GM23338 (cell line): Measurements from ENCODE around the gene BBOX1. TPM values are rescaled to one million over a fixed set of nuclear protein-coding genes. Genes with fewer than 3 reads are reported as not detected.

ENCODE experiments used
- ATAC-seq: fragments of 200-7000 bp; cut with Tn5 transposase; 3 replicates; pipeline ENCODE4 v1.9.1; 2020
- DNase-seq: peaks from one replicate; pipeline ENCODE4 v3.0.0-alpha.2; 2015; ENCODE audit warnings: low spot score
- H2AFZ ChIP-seq: fragments of 200-600 bp; sonication (generic); 2 replicates; pipeline ENCODE4 v1.8.0; 2016; ENCODE audit warnings: antibody characterized with exemption, mild to moderate bottlenecking, moderate library complexity
- H3F3A ChIP-seq: fragments of 200-600 bp; sonication (generic); replicated peaks from 2 replicates; pipeline ENCODE4 v1.8.0; 2017; ENCODE audit warnings: antibody characterized with exemption, mixed run types, low read depth
- H3K27ac ChIP-seq: fragments of 200-600 bp; sonication (generic); 2 replicates; pipeline ENCODE4 v1.6.1; 2016; ENCODE audit warnings: low read depth
- H3K27me3 ChIP-seq: fragments of 200-600 bp; sonication (generic); 2 replicates; pipeline ENCODE4 v1.8.0; 2016; ENCODE audit warnings: mild to moderate bottlenecking, mixed run types, moderate library complexity; ENCODE audit not compliant: insufficient read depth
- H3K36me3 ChIP-seq: fragments of 200-600 bp; sonication (generic); 2 replicates; pipeline ENCODE4 v1.8.0; 2016; ENCODE audit warnings: mild to moderate bottlenecking; ENCODE audit not compliant: insufficient read depth
- H3K4me1 ChIP-seq: fragments of 200-600 bp; sonication (generic); 2 replicates; pipeline ENCODE4 v1.8.0; 2016; ENCODE audit warnings: mild to moderate bottlenecking, moderate library complexity; ENCODE audit not compliant: insufficient read depth
- H3K4me2 ChIP-seq: fragments of 200-600 bp; sonication (generic); 2 replicates; pipeline ENCODE4 v1.7.1; 2017; ENCODE audit warnings: mixed run types
- H3K4me3 ChIP-seq: fragments of 200-600 bp; sonication (generic); 2 replicates; pipeline ENCODE4 v1.6.1; 2016; ENCODE audit warnings: mixed run types
- H3K79me2 ChIP-seq: fragments of 200-600 bp; sonication (generic); replicated peaks from 2 replicates; pipeline ENCODE4 v1.8.0; 2017; ENCODE audit warnings: mild to moderate bottlenecking; ENCODE audit not compliant: insufficient read depth
- H3K9me2 ChIP-seq: fragments of 200-600 bp; sonication (generic); 2 replicates; pipeline ENCODE4 v1.8.0; 2017; ENCODE audit not compliant: insufficient read depth
- H4K20me1 ChIP-seq: fragments of 200-600 bp; sonication (generic); replicated peaks from 2 replicates; pipeline ENCODE4 v1.8.0; 2017; ENCODE audit warnings: mild to moderate bottlenecking; ENCODE audit not compliant: insufficient read depth
- H3K27ac Mint-ChIP-seq: 2 replicates; pipeline ENCODE4 v1.8.0; 2020; ENCODE audit warnings: inconsistent platforms, mild to moderate bottlenecking, moderate library complexity, mixed read lengths
- H3K27me3 Mint-ChIP-seq: 3 replicates; pipeline ENCODE4 v1.8.0; 2022; ENCODE audit warnings: low read depth, mild to moderate bottlenecking, moderate library complexity, mixed read lengths, inconsistent platforms; ENCODE audit not compliant: insufficient read depth, poor library complexity
- H3K36me3 Mint-ChIP-seq: 3 replicates; pipeline ENCODE4 v1.8.0; 2021; ENCODE audit warnings: low read depth, mild to moderate bottlenecking, inconsistent platforms, moderate library complexity, mixed read lengths
- H3K4me1 Mint-ChIP-seq: 3 replicates; pipeline ENCODE4 v1.8.0; 2020; ENCODE audit warnings: mild to moderate bottlenecking, inconsistent platforms, mixed read lengths
- H3K4me3 Mint-ChIP-seq: 3 replicates; pipeline ENCODE4 v1.8.0; 2021; ENCODE audit warnings: moderate library complexity, mild to moderate bottlenecking, inconsistent platforms, mixed read lengths
- H3K9me3 Mint-ChIP-seq: 3 replicates; pipeline ENCODE4 v1.8.0; 2020; ENCODE audit warnings: moderate library complexity, mild to moderate bottlenecking, inconsistent platforms, mixed read lengths
- CTCF ChIP-seq, 2 experiments: fragments of 200-600 bp in 1 of 2; sonication (generic) in 1 of 2; conservative IDR thresholded peaks; 2 replicates each; pipeline versions ENCODE4 v1.5.1 to v1.6.1; 2016 to 2017; ENCODE audit warnings: antibody characterized with exemption in 2 of 2, low read depth in 2 of 2, mild to moderate bottlenecking in 2 of 2, moderate library complexity in 1 of 2
- EZH2 ChIP-seq: fragments of 200-600 bp; sonication (generic); IDR thresholded peaks from one replicate; pipeline ENCODE4 v1.8.0; 2017; ENCODE audit warnings: antibody characterized with exemption, mild to moderate bottlenecking, low read depth; ENCODE audit not compliant: unreplicated experiment
- EZH2phosphoT487 ChIP-seq: fragments of 200-600 bp; sonication (generic); IDR thresholded peaks from one replicate; pipeline ENCODE4 v1.8.1; 2018; ENCODE audit warnings: antibody characterized with exemption; ENCODE audit not compliant: unreplicated experiment
- NANOG ChIP-seq: IDR thresholded peaks from 2 replicates; pipeline ENCODE4 v1.6.1; 2016; ENCODE audit warnings: antibody characterized with exemption, borderline replicate concordance
- POLR2AphosphoS5 ChIP-seq: IDR thresholded peaks from 2 replicates; pipeline ENCODE4 v1.6.1; 2016; ENCODE audit warnings: antibody characterized with exemption, low read depth
- REST ChIP-seq: IDR thresholded peaks from one replicate; pipeline ENCODE4 v1.6.1; 2018; ENCODE audit warnings: antibody characterized with exemption; ENCODE audit not compliant: unreplicated experiment
- ZNF331 ChIP-seq: fragments of 250-450 bp; sonication (Bioruptor Pico); IDR thresholded peaks from 2 replicates; pipeline ENCODE4 v1.5.0; 2020; ENCODE audit warnings: low read depth, mild to moderate bottlenecking, moderate library complexity
- polyA plus RNA-seq: library from polyadenylated mRNA; unstranded; fragments of >200 nt; fragmentation: Nextera tagmentation; extraction: Ambion mirVana; gene quantifications from 2 replicates; pipeline ENCODE4 v1.2.1, GENCODE V29; 2016
- total RNA-seq: library from RNA; depleted of rRNA; stranded (reverse); fragments of >200 nt; shearing (Covaris generic); gene quantifications from 2 replicates; pipeline ENCODE4 v1.2.3, GENCODE V29; 2014

BBOX1 gene
- total and polyA plus RNA-seq, 2 experiments from 2014 or later, result not detected

- no peak for TF ChIP-seq REST
- TF ChIP-seq EZH2phosphoT487, result no peak
- TF ChIP-seq NANOG, result no peak
- no peak for TF ChIP-seq ZNF331 (CRISPR knock-in tag)
Measured at GRCh38 chr11:27083782-27084181, 43.2 kb downstream of the BBOX1 start (continued).

- no peak overlapping the region for H2AFZ ChIP-seq
- 0 out of 2 replicates have a peak, but pooled peaks cover 4% of the 10 kb centered on the region for H3K4me1 ChIP-seq
- H3K4me2 ChIP-seq, result no peak overlapping the region
- Mint-ChIP-seq H3K36me3 (no peaks in the 10 kb centered on the region), H3K9me3 (no peaks in the 10 kb centered on the region; the same call in 2 of the 3 replicates), H3K27ac (no peak overlapping the region), H3K4me3 (no peak overlapping the region), H3K4me1 (peaks cover 10% of the 10 kb centered on the region), H3K27me3 (no peaks in the 10 kb centered on the region)
- TF ChIP-seq EZH2 (no peak), REST (no peak), POLR2AphosphoS5 (no peak), EZH2phosphoT487 (no peak), CTCF (conservative IDR thresholded peaks at IDR 0.05; ENCODE audit: low read depth in 2 of 2) (no peak)
- no peaks in the 10 kb centered on the region for H3K27me3 ChIP-seq
- no peaks in the 10 kb centered on the region for H3K79me2 ChIP-seq
- DNase-seq (peak; percentile 19), ATAC-seq (peak; percentile 59)
- no peaks in the 10 kb centered on the region for H4K20me1 ChIP-seq
- no peak overlapping the region for H3K4me3 ChIP-seq
- H3F3A ChIP-seq, result no peaks in the 10 kb centered on the region
- H3K36me3 ChIP-seq, result no peaks in the 10 kb centered on the region
- H3K9me2 ChIP-seq, result no peaks in the 10 kb centered on the region
- no peak overlapping the region for H3K27ac ChIP-seq
Measured at GRCh38 chr11:27084518-27084917, 43.9 kb downstream of the BBOX1 start.
